H1 (cell line): Measurements from ENCODE around the gene N4BP3.

Experiments used
- CEBPB ChIP-seq: IDR thresholded peaks from 2 replicates; pipeline ENCODE4 v1.6.1; 2012; ENCODE audit warnings: low read depth, low read length
- CTCF ChIP-seq, 3 experiments: IDR thresholded peaks; 1 replicate in 2 of 3; 2 replicates in 1 of 3; pipeline versions ENCODE4 v1.5.1 to v1.6.1; 2011; ENCODE audit warnings: low read length in 3 of 3, mild to moderate bottlenecking in 3 of 3, inconsistent platforms in 2 of 3, low read depth in 1 of 3, moderate library complexity in 1 of 3; ENCODE audit not compliant: insufficient read depth in 1 of 3; ENCODE audit errors: control extremely low read depth in 1 of 3
- POLR2A ChIP-seq, 2 experiments: IDR thresholded peaks; 1 replicate in 1 of 2; 2 replicates in 1 of 2; pipeline ENCODE4 v1.6.1; 2011; ENCODE audit warnings: low read depth in 2 of 2, low read length in 2 of 2, mild to moderate bottlenecking in 2 of 2; ENCODE audit errors: control extremely low read depth in 1 of 2
- RFX5 ChIP-seq: IDR thresholded peaks from 2 replicates; pipeline ENCODE4 v1.6.1; 2011; ENCODE audit warnings: low read depth, low read length, improper control_type of control experiment, borderline replicate concordance
- SIN3A ChIP-seq, 2 experiments: IDR thresholded peaks in 1 of 2; conservative IDR thresholded peaks in 1 of 2; 2 replicates each; pipeline ENCODE4 v1.6.1; 2011 to 2012; ENCODE audit warnings: low read length in 2 of 2, improper control_type of control experiment in 1 of 2, low read depth in 1 of 2, mild to moderate bottlenecking in 1 of 2
- SP2 ChIP-seq: IDR thresholded peaks from 2 replicates; pipeline ENCODE4 v1.6.1; 2012; ENCODE audit warnings: mild to moderate bottlenecking, low read length, inconsistent platforms
- SUZ12 ChIP-seq: fragments of 200-600 bp; sonication (generic); IDR thresholded peaks from 2 replicates; pipeline ENCODE4 v1.6.1; 2012; ENCODE audit warnings: mild to moderate bottlenecking, inconsistent platforms, low read length, moderate library complexity, mixed read lengths
- YY1 ChIP-seq: IDR thresholded peaks from 2 replicates; pipeline ENCODE4 v1.6.1; 2011; ENCODE audit warnings: low read depth, mild to moderate bottlenecking, low read length

- TF ChIP-seq CTCF (IDR thresholded peaks at IDR 0.05; ENCODE audit: control extremely low read depth in 1 of 3, insufficient read depth in 1 of 3, low read depth in 1 of 3, low read length in 3 of 3) (no peak), CEBPB (no peak), POLR2A (IDR thresholded peaks at IDR 0.05; ENCODE audit: control extremely low read depth in 1 of 2, low read depth in 2 of 2, low read length in 2 of 2) (no peak), SIN3A (conservative IDR thresholded peaks at IDR 0.05 in 1 of 2, IDR thresholded peaks at IDR 0.05 in 1 of 2; ENCODE audit: low read depth in 1 of 2, low read length in 2 of 2) (no peak), YY1 (no peak), RFX5 (no peak), SP2 (no peak), SUZ12 (no peak)
Measured at GRCh38 chr5:178071108-178071507, 42.2 kb upstream of the N4BP3 start.
